ENCODE results near the gene RABGEF1. TPM values are rescaled to one million over a fixed set of nuclear protein-coding genes. Genes with fewer than 3 reads are reported as not detected.

The RABGEF1 gene
- total RNA-seq, 1 donor from 2014 or later, result 26.3 TPM

GRCh38 chr7:66859794-66860645, 119.5 kb downstream of the RABGEF1 start:
- Mint-ChIP-seq H3K27ac (peak overlapping the region; percentile 100), H3K36me3 (ENCODE audit: low read depth) (peaks cover 4% of the 10 kb centered on the region), H3K4me1 (ENCODE audit: low read depth) (peaks cover 20% of the 10 kb centered on the region), H3K9me3 (no peaks in the 10 kb centered on the region), H3K27me3 (ENCODE audit: low read depth) (no peaks in the 10 kb centered on the region), H3K4me3 (ENCODE audit: low read depth) (peak overlapping the region; percentile 65)
- no peak for DNase-seq (ENCODE audit: low spot score)
- intact Hi-C loops (cut with micrococcal nuclease), result loop anchor here (1.0 kb wide), 1 partner anchor 15 kb away; no protein-coding TSS in a partner anchor

GRCh38 chr7:66860767-66861166, 120.2 kb downstream of the RABGEF1 start:
- H3K27ac Mint-ChIP-seq, result peak overlapping the region; percentile 100
- H3K9me3 Mint-ChIP-seq, result no peaks in the 10 kb centered on the region
- H3K4me1 Mint-ChIP-seq (ENCODE audit: low read depth), result peaks cover 20% of the 10 kb centered on the region
- no peak for DNase-seq (ENCODE audit: low spot score)
- no peaks in the 10 kb centered on the region for H3K27me3 Mint-ChIP-seq (ENCODE audit: low read depth)
- no peak overlapping the region for H3K4me3 Mint-ChIP-seq (ENCODE audit: low read depth)
- H3K36me3 Mint-ChIP-seq (ENCODE audit: low read depth), result peaks cover 4% of the 10 kb centered on the region
- intact Hi-C loops (cut with micrococcal nuclease), result loop anchor here (1.0 kb wide), 1 partner anchor 15 kb away; no protein-coding TSS in a partner anchor

Other genes with a start within 250 kb of the RABGEF1 start
- 10.3 and 12.0 TPM in 2 replicates for gene KCTD7, start 111.9 kb upstream of the RABGEF1 start, total RNA-seq
- gene TMEM248, start 180.5 kb downstream of the RABGEF1 start, total RNA-seq, result 82.2 and 83.6 TPM in 2 replicates

All from activated T-helper 2 cell treated with anti-CD3 and anti-CD28 coated beads, Interferon-gamma antibody, Interleukin-2, Interleukin-4, amounts not matched to agents 10 μg/mL and 5 μg/mL and 100 μg/mL, durations not matched to agents 14 hours and 24 hours and 36 hours (primary cell).